ENCODE data around the gene ASB2.

ASB2 gene

DNA sequence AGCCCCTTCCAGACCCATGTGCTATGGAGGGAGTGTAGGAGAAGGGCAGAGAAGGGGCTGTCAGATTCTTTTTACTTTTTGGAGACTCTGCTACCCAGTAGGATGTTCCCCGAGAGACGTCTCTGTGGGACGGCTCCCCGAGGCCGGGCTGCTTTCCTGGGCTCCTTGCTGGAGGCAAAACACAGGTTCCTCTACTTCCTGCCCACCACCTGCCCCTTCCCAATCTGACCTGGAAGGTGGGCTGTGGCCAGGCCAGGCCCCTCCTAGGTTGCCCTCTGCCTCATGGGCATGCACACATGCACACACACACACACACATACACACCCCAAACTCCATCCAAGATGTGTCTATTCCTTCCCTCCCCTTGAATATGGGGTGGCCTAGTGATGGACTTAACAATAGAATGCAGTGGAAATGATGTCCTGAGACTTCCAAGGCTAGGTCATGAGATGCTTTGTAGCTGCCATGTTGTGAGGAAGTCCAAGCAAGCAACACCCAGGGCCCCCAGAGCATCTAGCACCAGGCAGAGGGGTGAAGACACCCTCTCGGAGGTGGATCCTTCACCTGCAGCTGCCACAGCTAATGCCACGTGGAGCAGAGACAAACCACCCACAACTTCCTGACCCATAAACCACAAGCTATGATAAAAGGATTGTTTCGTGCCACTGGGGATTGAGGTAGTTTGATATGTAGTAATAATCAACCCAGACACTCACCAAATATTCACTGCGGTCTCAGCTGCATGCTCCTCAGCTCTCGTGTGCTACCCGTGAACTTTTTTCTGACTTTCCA lies 1.6 kb upstream of the ASB2 start:
- no peak for DNase-seq

DNA sequence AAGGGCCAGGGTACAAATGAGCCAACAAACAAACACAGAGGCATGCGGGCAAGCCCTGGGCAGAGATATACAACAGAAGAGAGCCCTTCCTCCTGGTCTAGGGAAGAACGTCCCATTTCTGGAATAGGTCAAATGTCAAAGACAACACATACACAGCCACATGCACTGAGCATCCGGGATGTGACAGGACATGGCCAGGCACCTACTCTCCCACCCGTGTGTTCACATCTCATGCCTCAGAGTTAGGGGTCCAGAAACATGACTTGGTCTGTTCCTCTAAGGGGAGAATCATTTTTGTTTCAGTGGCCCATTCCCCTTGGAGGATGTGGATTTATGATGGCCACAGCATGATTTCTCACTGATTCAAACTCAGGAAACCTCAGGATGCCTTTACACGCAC lies 801 bp upstream of the ASB2 start:
- DNase-seq = no peak

DNA sequence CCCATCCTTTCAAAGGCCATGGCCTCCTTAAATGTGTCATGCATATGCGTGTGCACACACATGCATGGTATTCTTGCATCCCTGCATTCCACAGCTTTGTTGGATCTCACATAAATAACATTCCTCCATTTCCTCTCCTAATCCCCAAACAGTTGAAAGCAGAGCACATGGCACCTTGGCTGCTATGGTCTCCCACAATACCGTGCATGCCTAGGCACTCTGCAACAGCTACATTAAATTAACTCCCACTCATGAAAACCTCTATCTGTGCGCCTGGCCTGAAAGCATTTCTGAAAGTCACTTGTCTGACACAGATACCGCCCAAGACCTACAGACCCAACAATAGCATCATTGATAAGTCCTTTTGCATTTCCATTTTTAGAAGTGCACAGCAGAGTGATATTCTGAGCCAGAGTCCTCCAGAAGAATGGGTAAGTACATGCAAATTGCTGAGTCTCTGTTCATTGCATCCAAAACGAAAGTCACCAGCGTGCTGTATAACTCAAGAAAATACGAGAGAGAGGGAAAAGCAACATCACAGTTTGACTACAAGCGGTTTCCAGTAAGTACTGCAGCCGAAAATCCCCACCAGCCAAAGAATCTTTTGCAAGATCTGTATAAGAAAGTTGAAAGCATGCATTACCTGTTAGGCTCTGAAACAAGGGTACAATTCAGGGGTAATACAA lies 436 bp downstream of the ASB2 start:
- DNase-seq = no peak

DNA sequence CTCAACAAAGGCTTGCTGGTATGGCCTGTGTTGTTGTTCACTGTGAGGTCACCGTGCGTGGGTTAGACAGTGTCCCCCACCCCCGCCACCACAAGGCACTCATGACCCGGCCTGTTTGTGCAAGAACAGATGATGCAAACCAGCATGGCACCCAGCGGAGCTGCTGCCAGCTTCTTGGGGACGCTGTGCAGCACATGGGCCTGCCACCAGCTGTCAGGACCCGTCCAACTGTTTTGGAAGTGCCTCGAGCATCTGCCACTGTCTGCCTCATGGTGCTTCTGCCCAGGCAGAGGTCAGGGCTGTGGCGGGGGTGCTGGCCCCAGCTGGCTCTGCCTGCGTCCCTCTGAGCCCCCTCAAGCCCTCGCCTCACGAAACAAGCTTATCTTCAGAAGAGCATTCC lies 1.5 kb downstream of the ASB2 start:
- DNase-seq = no peak

DNA sequence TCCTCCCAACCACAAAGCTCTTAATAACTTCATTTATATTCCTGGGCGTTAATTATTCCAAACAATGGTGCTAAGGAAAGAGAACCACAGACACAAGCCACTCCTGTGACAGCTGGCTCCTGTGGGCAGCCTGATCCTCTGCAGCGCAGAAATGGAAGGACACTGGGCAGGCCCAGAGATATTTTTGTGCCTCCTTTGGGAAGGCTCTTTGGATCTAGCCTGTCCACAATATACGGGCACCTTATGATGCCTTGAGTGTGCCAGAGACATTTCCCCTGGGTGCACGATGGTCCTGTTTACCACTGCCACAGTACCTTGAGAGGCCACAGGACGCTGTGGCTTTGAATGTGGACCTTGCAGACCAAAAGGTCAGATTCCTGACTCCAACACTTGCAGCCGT lies 2.1 kb downstream of the ASB2 start:
- DNase-seq = no peak

DNA sequence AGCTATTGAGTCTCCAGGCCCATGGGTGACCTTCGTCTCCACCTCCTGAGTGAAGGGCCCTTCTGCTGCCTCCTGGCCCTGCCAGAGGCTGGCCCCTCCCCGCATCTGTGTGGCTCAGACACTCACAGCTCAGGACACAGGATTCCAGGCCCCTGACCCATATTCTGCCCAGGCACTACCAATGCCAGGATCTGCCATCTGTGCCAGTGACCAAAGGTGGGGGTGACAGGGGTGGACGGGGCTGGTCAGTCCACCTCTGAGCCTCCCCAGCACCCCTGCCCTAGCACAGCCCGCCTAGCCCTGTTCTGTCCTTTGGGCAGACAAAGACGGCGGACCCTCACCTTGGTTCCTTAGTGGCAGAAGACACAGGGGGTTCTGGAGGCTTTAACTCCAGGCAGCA lies 2.8 kb downstream of the ASB2 start:
- no peak for DNase-seq

DNA sequence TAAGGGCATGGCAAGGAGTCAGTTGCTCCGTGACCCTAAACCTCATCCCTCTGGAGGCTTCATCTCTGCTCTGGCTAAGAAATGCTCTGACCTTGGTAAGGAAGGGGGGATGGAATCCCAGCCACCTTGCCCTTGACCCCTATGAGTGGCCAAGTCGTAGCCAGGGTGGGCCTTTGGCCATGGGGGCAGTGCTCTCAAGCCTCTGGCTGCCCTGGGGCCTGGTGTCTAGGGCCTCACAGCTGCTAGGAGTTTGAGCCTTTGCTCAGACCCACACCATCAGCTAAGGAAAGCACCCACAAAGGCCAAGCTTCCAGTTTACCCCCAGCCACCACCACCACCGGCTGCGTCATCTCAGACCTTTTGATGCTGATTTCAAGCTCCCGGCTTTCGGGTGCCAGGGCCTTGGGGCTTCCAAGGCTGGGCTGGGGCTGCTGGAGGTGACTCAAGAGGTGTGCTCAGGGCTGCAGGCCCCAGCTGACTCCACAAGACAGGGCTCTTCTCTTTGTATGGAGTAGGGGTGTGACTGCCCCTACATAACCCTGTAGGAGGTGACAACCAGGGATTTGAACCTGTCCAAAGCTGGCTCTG lies 3.7 kb downstream of the ASB2 start:
- DNase-seq = no peak

DNA sequence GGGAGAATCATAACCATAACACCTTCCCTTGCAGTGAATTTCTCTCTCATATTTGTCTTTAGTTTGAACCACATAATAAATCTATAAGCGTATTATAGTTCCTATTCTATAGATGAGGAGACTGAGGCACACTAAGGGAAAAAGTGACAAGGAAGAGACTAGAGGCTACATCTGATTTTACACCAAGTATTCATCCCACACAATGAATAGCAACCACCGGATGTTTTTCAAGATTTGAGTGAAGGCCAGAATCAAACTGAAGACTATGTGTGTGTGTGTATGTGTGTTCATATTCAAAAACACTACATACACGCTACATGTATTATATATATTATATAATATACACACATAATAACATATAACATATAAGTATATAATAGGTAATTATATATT lies 4.7 kb downstream of the ASB2 start:
- no peak for DNase-seq

DNA sequence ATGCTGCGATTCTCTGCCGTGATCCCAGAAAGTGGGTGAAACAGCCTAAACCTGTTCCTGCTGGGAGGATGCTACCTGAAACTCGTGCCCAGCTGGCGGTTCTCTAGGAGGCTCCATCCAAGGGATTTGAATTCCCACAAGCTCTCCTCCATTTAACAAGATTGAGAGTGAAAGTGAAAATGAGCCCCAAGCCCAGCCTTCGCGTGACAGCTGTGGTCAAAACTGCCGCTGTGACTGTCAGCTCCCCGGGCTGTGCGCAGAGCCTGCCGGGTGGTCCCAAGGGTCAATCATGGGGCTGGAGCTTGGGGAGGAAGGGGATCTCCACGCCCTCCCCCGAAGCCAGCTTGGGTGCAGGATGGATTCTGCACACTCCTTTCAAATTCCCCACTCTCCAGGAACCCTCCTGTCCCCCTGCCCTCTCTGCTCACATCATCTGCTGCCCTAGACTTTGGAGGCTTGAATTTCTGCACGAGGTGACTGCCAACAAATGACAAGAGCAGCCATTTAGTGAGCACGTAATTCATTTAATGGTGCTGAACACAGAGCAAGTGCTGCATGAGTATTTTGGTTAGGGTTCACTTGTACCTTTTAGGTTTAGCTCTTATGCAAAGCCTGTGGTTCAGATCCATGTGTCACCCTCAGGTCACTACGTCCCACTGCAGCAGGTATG lies 5.3 kb downstream of the ASB2 start:
- DNase-seq = no peak

DNA sequence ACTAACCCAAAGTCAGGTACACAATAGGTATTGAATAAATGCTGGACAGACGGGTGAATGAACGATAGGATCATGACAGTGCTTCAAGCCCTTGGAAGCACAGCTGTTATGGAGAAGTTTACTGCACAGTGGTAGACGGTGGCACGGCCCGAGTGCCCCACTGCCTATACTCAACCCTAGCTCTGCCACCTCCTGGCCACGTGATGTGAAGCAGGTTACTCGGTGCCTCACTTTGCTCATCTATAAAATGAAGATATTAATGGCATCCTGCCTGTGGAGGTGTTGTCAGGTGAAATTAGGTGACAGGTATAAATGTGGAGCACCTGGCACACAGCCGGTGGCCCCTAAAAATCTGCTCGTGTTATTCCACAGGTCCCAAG lies 5.8 kb downstream of the ASB2 start:
- peak; percentile 23 for DNase-seq

DNA sequence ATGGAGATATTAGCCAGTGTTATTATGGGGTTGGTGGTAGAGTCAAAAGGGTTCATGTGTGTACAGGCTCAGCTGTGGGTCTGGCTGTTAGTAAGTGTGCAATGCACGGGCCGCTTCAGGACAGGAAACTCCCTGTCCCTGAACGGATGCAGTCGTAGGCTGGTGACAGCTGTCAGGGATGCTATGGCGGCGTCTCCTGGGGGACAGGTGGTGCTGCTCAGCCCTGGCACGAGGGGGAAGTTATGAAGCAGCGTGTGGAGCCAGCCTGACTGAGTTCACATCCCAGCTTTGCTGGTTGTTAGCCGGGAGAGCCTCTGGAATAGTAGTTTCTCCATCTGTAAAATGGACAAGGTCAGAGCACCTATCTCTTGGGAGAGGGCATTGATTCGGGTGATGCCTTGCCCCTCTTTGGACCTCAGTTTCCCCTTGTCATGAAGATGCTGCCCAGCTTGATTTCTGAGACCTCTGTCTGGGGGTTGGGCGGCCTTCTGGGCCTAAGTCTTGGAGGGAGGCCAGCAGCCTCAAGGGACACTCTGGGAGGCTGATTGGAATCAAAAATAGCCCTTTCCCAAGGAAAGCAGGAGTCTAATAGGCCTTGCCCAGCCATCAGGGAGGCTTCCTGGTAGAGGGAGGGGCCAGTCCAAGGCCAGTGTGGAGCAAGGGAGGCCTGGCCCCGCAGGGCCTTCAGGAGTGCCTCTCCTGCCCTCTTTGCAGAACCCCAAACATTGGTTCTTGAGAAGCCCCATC lies 7.1 kb downstream of the ASB2 start:
- no peak for DNase-seq

DNA sequence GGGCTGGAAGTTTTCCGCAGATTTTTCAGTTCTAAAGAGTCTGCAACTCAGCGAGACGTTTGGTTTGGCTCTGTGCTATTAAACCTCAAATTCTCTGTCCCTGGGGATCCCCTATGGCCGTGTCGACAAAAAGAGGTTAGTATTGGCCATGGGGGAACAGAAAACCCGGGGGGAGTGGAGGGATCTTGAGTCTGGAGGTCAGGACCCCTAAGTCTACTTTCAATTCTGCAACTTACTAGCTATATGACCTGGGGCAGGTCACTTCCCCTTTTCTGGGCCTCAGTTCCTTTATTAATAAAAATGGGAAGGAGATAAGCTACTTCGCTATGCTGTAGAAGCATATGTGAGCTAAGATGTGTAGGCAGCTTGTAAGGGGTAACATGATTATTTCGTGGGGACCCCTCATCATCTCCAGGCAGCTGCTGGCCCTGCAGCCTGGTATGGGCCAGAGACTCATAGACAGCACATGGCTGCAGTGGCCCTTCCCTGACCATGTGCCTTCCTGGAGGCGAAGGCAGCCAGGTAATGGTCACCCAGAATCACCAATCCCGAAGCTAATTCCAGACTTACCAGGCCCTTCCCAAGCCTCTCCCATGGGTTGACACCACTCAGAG lies 8.6 kb downstream of the ASB2 start:
- no peak for DNase-seq

DNA sequence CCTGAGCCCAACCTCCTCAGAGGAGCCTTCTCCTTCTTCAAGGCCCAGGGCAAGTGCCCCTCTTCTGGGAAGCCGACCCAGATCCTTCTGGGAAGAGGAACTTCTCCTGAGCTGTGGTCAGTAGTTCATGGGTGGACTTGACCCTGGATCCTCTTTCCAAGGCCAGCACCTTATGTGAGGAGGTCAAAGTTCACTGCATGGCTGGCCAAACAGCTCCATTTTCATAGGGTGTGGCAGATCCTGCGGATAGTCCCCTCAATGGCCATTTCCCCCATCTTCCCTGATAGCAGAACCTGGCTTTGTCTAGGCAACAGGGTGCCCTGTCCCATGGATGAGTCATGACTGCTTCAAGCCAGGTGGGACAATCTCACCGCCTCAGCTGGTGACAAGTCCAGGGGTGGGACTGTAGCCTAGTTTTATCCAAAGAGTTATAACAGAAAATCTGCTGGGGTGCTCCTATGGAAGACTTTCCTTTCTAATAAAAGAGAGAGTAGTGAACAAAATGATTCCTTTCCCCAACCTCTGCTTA lies 10.4 kb downstream of the ASB2 start:
- no peak for DNase-seq

DNA sequence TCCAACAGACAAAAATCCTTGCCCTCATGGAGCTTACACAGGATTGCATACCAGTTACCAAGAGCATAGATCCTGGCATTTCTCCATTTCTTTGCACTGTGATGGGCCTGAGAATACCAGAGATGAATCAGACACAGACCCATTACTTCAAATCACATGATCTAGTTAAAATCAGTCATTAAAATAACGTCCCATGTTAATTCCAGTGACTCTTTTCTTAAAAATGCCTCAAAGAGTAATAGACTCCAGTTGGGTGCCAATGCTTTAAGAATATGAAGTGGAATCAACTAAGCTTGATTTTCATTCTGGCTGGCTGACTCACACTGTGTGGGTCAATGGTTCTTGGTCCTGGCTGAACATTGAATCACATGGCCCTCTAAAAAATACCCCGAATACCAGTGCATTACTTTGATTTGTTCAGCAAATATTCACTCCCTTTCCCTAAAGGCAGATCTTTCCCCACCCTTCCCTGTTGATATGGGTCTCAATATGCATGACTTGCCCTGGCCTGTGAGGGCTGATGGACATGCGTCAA lies 11.0 kb downstream of the ASB2 start:
- no peak for DNase-seq

DNA sequence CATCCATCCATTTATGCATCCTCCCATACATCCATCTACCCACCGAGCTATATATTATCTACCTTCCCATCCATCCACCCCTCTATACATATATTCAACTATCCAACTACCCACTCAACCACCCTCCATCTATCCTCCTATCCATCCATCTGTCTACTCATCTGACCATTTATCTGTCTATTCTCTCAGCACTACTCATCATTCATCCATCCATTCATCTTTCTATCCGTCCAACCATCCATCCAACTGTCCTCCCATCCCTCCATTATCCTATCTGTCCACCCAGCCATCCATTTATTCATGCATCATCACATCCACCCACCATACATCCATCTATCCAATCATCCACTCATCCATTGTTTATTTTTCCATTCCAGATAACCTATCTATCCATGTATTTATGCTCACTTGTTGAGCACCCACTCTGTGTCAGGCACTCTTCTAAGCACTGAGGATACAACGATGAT lies 11.5 kb downstream of the ASB2 start:
- DNase-seq = no peak

DNA sequence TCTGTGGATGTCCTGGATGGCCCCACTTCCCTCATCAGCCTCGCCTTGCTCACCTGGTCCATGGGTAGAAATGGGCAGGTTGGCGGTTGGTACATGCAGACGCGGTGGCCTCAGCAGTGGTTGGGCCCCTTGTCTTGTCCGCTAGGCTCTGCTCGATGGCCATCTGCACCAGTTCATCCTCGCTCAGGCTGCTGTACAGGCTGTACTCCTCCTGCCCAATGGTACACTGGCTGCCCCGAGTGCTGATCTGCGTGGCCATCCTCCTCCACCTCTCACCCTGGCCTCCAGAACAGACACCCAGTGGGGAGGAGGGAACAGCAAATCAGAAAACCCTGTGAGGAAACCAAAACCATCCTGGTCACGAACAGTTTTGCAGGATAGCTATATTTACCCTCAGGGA lies 12.1 kb downstream of the ASB2 start:
- no peak for DNase-seq

DNA sequence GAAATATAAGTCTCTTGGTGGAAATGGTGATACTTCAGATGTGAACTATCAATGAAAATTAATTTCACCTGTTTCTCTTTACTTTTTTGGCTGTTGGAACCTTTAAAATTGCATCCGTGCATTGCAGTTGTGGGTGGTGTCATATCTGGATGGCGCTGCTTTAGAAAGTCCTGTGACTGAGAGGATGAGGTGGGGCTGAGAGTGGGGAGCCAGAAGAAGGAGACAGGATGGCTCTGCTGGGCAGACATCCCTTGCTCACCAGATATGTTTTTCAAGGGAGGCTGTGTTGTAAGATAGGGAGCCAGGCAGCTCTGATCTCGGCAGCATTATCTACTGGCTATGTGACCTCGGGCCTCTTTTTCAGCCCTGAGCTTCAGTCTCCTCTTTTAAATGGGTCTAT lies 12.7 kb downstream of the ASB2 start:
- DNase-seq = no peak

DNA sequence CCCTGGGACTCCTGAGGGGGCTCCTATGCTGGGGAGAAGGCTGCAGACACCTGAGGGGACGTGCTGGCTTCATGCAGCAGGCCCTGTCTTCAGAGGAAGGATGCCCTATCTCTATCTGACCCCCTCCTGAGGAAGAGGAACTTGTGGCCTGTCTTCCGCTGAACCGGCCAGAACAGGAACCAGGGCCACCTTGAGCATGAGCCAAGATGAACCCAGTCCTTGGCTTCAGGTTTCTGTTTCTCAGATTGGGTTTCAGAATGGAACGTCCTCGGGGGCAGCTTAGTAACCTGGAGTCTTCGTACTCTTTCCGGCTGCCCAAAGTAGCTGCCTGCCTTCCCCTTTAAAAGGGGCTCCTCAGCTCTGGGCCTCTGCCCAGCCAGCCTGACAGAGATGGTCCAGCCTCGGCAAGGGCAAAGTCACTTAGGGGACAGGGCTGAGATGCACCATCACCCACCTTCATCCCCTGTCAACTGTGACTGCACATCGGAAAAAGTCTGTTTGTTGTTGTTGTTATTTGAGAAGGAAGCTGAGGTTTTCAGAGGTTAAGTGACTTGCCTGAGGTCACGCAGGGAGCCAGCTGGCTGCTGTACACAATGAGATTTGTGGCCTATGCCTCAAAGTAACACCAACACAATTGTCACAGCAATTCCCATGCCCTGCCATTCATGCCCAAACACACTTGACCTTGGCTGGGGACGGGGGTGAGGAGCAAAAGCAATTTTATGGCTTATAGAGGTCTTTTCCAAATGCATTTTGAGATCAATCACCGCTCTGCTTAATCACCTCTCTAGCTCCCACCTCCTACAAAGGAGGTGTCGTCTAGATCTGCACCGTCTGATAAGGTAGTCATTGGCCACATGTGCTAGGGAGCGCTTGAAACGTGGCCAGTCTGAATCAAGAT lies 13.4 kb downstream of the ASB2 start:
- peak; percentile 63 for DNase-seq

DNA sequence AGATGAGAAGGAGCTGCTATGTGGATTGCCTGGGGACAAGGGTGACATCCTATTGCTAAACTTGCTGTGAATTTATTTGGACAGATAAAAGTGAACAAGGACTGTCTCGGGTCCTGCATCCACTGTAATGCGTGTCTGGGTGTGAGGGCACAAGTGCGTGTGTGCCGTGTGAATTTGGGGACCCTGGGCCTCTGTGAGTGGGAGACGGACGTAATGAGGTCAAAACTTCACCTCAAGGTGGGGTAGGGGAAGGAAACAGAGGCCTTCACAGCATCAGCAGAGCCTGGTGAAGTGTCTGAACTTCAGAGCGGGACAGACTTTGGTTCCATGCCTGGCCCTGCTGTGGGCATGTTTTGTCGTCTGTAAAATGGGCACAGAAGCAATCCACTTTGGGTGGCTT lies 14.8 kb downstream of the ASB2 start:
- no peak for DNase-seq

DNA sequence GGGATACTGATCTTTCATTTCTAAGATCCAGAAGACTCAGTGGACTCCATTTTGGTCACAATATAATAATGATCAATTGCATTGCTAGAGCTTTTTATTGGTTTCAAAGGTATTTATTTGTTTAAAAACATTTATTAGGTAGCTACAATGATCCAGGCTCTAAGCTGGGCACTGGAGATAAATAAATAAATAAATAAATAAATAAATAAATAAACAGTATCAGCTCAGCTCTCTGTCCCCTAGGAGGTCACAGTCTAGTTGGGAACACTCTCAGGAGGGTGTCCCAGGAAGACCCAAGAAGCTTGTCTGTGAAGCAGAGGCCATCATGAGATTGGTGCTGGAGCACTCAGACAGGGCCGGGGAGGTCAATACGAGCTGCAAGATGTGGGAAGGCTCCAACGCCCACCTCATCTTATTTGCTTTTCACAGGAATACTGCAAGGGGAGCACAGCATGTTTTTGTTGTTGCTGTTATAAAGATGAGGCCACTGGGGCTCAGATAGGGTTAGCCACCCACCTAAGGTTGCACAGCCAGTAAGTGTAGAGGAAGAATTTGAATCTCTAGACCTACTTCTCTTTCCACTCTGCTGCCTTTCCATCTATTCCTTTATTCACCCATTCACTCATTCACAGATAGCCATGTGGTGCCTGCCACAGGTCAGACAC lies 15.5 kb downstream of the ASB2 start:
- no peak for DNase-seq
